GM18868 (cell line): Measurements from ENCODE around the gene SPATA1.
"Not testable (repeated sequence)": the region's sequence is repeated elsewhere in the genome, so short reads cannot be mapped to it uniquely, and the experiment has no call there.

ENCODE experiments used
- ATAC-seq: cut with Tn5 transposase; IDR thresholded peaks from one replicate; pipeline ENCODE4 v1.9.1; 2021; ENCODE audit warnings: mild to moderate bottlenecking, moderate library complexity; ENCODE audit not compliant: unreplicated experiment

Gene SPATA1

GRCh38 chr1:84506002-84506728 lies at the start of gene SPATA1, which contains the start of gene GNG5:
TSS of gene SPATA1 (plus strand) at chr1:84506386. CDS start at chr1:84516360, 9,974 bp downstream.
TSS of gene GNG5 (minus strand) at chr1:84506581. CDS start at chr1:84506091, 490 bp downstream.
- peak; percentile 82 for ATAC-seq

- no peak for ATAC-seq
These were observed 44.1 kb upstream of the SPATA1 start for GRCh38 chr1:84462118-84462517.

- no peak for ATAC-seq
These were observed 38.9 kb upstream of the SPATA1 start for GRCh38 chr1:84467298-84467697.

- ATAC-seq: no peak
These were observed 30.0 kb upstream of the SPATA1 start for GRCh38 chr1:84476225-84476624.

- peak; percentile 96 for ATAC-seq
These were observed 27.0 kb upstream of the SPATA1 start, which contains the start of gene RPF1 for GRCh38 chr1:84478876-84479868. TSS of gene RPF1 (plus strand) at chr1:84479266. CDS start at chr1:84479282, 16 bp downstream.

GRCh38 chr1:84479998-84480397 lies 26.2 kb upstream of the SPATA1 start:
- peak; percentile 14 for ATAC-seq

- ATAC-seq: peak; percentile 38
These were observed 25.5 kb upstream of the SPATA1 start for GRCh38 chr1:84480650-84481049.

GRCh38 chr1:84481317-84481716 lies 24.9 kb upstream of the SPATA1 start:
- no peak for ATAC-seq

GRCh38 chr1:84488107-84488506 lies 18.1 kb upstream of the SPATA1 start:
- ATAC-seq: no peak

- ATAC-seq: no peak
These were observed 16.4 kb upstream of the SPATA1 start for GRCh38 chr1:84489766-84490165.

- ATAC-seq: no peak
These were observed 13.5 kb upstream of the SPATA1 start for GRCh38 chr1:84492726-84493125.

GRCh38 chr1:84493747-84494146 lies 12.4 kb upstream of the SPATA1 start:
- no peak for ATAC-seq

- ATAC-seq: no peak
These were observed 9.7 kb upstream of the SPATA1 start for GRCh38 chr1:84496498-84496897.

- no peak for ATAC-seq
These were observed 8.4 kb upstream of the SPATA1 start for GRCh38 chr1:84497631-84498275.

- ATAC-seq: no peak
These were observed 3.3 kb upstream of the SPATA1 start for GRCh38 chr1:84502927-84503326.

- no peak for ATAC-seq
These were observed 1.4 kb upstream of the SPATA1 start for GRCh38 chr1:84504580-84505492.

GRCh38 chr1:84505493-84506001 lies 639 bp upstream of the SPATA1 start:
- peak; percentile 26 for ATAC-seq

GRCh38 chr1:84506729-84507453 lies 705 bp downstream of the SPATA1 start:
- ATAC-seq: no peak

GRCh38 chr1:84507887-84508286 lies 1.7 kb downstream of the SPATA1 start:
- ATAC-seq: not testable (repeated sequence)
